OCI-LY7 (cell line): ENCODE data around the gene DLGAP4. TPM values are rescaled to one million over a fixed set of nuclear protein-coding genes. Genes with fewer than 3 reads are reported as not detected.

Experiments used
- BruUV-seq: library from RNA; stranded (reverse); fragments of 400-500 nt; replicated peaks from 2 replicates; lab custom pipeline; 2021; lab: Mats Ljungman, UMichigan
- CTCF ChIA-PET: fragments of 300-600 bp; sonication (Branson Sonifier 250); formaldehyde crosslinking; loops from one replicate; lab custom pipeline; 2022; ENCODE audit warnings: antibody characterized with exemption; ENCODE audit not compliant: unreplicated experiment; lab: Charles Lee
- POLR2A ChIA-PET: fragments of 300-600 bp; sonication (Branson Sonifier 250); formaldehyde crosslinking; loops from one replicate; lab custom pipeline; 2022; ENCODE audit warnings: antibody characterized with exemption; lab: Charles Lee
- DNase-seq: peaks from one replicate; pipeline ENCODE4 v3.0.0-alpha.2; 2015; ENCODE audit warnings: low spot score
- H2AFZ ChIP-seq: fragments of 200-600 bp; sonication (generic), shearing (Covaris generic); 2 replicates; pipeline ENCODE4 v1.6.1; 2014; ENCODE audit warnings: mild to moderate bottlenecking, antibody characterized with exemption, low read length, moderate library complexity
- H3K27ac ChIP-seq: fragments of 200-600 bp; sonication (generic); 2 replicates; pipeline ENCODE4 v1.5.1; 2014; ENCODE audit warnings: mixed run types, low read depth, mild to moderate bottlenecking, moderate library complexity, low read length, inconsistent platforms; ENCODE audit not compliant: poor library complexity, severe bottlenecking
- H3K36me3 ChIP-seq: fragments of 200-600 bp; sonication (generic); 2 replicates; pipeline ENCODE4 v1.6.1; 2014; ENCODE audit warnings: mild to moderate bottlenecking, antibody characterized with exemption, low read length, moderate library complexity, mixed read lengths; ENCODE audit not compliant: insufficient read depth
- H3K4me1 ChIP-seq: fragments of 200-600 bp; sonication (generic); 2 replicates; pipeline ENCODE4 v1.5.1; 2014; ENCODE audit warnings: mild to moderate bottlenecking, low read length; ENCODE audit not compliant: insufficient read depth, poor library complexity, severe bottlenecking
- H3K4me2 ChIP-seq: fragments of 200-600 bp; sonication (generic); 2 replicates; pipeline ENCODE4 v1.6.1; 2014; ENCODE audit warnings: mild to moderate bottlenecking, low read length
- H3K4me3 ChIP-seq: fragments of 200-600 bp; sonication (generic); 2 replicates; pipeline ENCODE4 v1.5.1; 2014; ENCODE audit warnings: mild to moderate bottlenecking, low read depth, low read length; ENCODE audit not compliant: poor library complexity, severe bottlenecking
- H3K79me2 ChIP-seq: fragments of 200-600 bp; sonication (generic); 2 replicates; pipeline ENCODE4 v1.6.1; 2016; ENCODE audit warnings: low read depth, mild to moderate bottlenecking, low read length, moderate library complexity, mixed read lengths; ENCODE audit not compliant: insufficient read depth
- H3K9me2 ChIP-seq: fragments of 200-600 bp; sonication (generic); 2 replicates; pipeline ENCODE4 v1.6.1; 2016; ENCODE audit warnings: mild to moderate bottlenecking, low read length, mixed read lengths; ENCODE audit not compliant: insufficient read depth
- H3K9me3 ChIP-seq: fragments of 200-600 bp; sonication (generic); 2 replicates; pipeline ENCODE4 v1.6.1; 2014; ENCODE audit warnings: mild to moderate bottlenecking, mixed run types, low read length, mixed read lengths
- H4K20me1 ChIP-seq: fragments of 200-600 bp; sonication (generic); 2 replicates; pipeline ENCODE4 v1.6.1; 2014; ENCODE audit warnings: mild to moderate bottlenecking, antibody characterized with exemption, low read length, moderate library complexity, mixed read lengths; ENCODE audit not compliant: insufficient read depth
- CTCF ChIP-seq: fragments of 200-600 bp; sonication (generic); conservative IDR thresholded peaks from 2 replicates; pipeline ENCODE4 v1.5.1; 2014; ENCODE audit warnings: mild to moderate bottlenecking, antibody characterized with exemption, low read length, moderate library complexity, mixed read lengths
- EZH2phosphoT487 ChIP-seq: fragments of 200-600 bp; sonication (generic); IDR thresholded peaks from 2 replicates; pipeline ENCODE4 v1.6.1; 2018; ENCODE audit warnings: low read depth, borderline replicate concordance, mild to moderate bottlenecking, mixed run types, antibody characterized with exemption, low read length, moderate library complexity, mixed read lengths
- intact Hi-C: fragments of 100-400 bp; cut with micrococcal nuclease; formaldehyde crosslinking; loops from one replicate; pipeline ENCODE4 v1.10.0; 2022; ENCODE audit not compliant: unreplicated experiment
- total RNA-seq, 2 experiments: library from RNA; depleted of rRNA in 1 of 2; stranded (reverse); fragments of >200 nt in 1 of 2; shearing (Covaris generic) in 1 of 2; gene quantifications; 2 replicates each; pipeline ENCODE4 v1.2.3, GENCODE V29; 2014 to 2022

Gene DLGAP4
- total RNA-seq, 2 experiments from 2014 or later: 7.7 to 41.6 TPM

- Histone ChIP-seq H3K4me3 (no peak overlapping the region), H3K9me3 (no peaks in the 10 kb centered on the region), H2AFZ (no peak overlapping the region), H3K79me2 (no peaks in the 10 kb centered on the region), H3K27ac (no peak overlapping the region), H3K4me1 (no peaks in the 10 kb centered on the region), H3K36me3 (no peaks in the 10 kb centered on the region), H3K4me2 (no peak overlapping the region), H3K9me2 (no peaks in the 10 kb centered on the region), H4K20me1 (no peaks in the 10 kb centered on the region)
- no TSS peak for BruUV-seq
- CTCF ChIA-PET: no interaction called here
- no peak for TF ChIP-seq CTCF
- no peak for TF ChIP-seq EZH2phosphoT487
- POLR2A ChIA-PET: interaction anchor here (0.6 kb wide), 1 partner anchor 124 kb away, joined by 4 read pairs; no protein-coding TSS in a partner anchor
- intact Hi-C loops: no loop called here
- no peak for DNase-seq
These were observed 7.3 kb downstream of the DLGAP4 start for GRCh38 chr20:36313476-36313875.

- intact Hi-C loops: no loop called here
- CTCF ChIA-PET: no interaction called here
- no peak overlapping the region for H3K4me2 ChIP-seq
These were observed 7.8 kb downstream of the DLGAP4 start for GRCh38 chr20:36313926-36314325.

More at GRCh38 chr20:36313926-36314325, 7.8 kb downstream of the DLGAP4 start:
- TF ChIP-seq CTCF (no peak), EZH2phosphoT487 (no peak)
- Histone ChIP-seq H4K20me1 (no peaks in the 10 kb centered on the region), H3K4me1 (no peaks in the 10 kb centered on the region), H3K36me3 (no peaks in the 10 kb centered on the region), H3K4me3 (no peak overlapping the region), H3K9me3 (no peaks in the 10 kb centered on the region), H3K9me2 (no peaks in the 10 kb centered on the region), H3K79me2 (no peaks in the 10 kb centered on the region), H2AFZ (no peak overlapping the region), H3K27ac (no peak overlapping the region)
- POLR2A ChIA-PET: interaction anchor here (0.6 kb wide), 1 partner anchor 123 kb away, joined by 4 read pairs; no protein-coding TSS in a partner anchor
- no peak for DNase-seq
- BruUV-seq: no TSS peak
